ENCODE data around the gene OR4D2.

GRCh38 chr17:58187063-58187462 lies 20.3 kb downstream of the OR4D2 start:
- TF ChIP-seq CTCF (IDR thresholded peaks at IDR 0.05) (no peak), POLR2A (IDR thresholded peaks at IDR 0.05) (no peak)

Data from testis (tissue), 2 donors.